ENCODE results near the gene ADGRV1. TPM values are rescaled to one million over a fixed set of nuclear protein-coding genes. Genes with fewer than 3 reads are reported as not detected.

ADGRV1 gene
- total RNA-seq, 1 experiment from 2014 or later = 6.8 TPM

DNA sequence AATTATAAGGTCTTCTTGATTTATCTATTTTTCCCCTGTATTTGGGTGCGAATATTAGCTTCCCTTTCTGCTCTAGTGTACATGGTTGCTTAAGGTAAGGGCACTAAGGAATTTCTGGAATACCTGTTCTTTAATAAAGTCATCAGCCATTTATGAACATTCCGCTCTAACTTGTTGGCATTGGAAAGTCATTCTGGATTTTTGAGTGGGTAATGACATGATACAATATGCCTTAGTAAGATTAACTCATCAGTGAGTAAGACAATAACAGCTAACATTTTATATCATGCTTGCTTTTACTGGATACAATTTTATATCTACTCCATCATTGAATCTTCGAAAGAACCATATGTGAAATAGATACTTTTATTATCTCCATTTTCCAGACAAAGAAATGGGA, 628.4 kb downstream of the ADGRV1 start:
- H3K4me1 ChIP-seq (ENCODE audit: insufficient read depth, low read length, poor library complexity, severe bottlenecking) = peaks cover 3% of the 10 kb centered on the region
- ChIA-PET POLR2A (ENCODE audit: low non-redundant PET) (no interaction called here), CTCF (no interaction called here)
- no peak for TF ChIP-seq EZH2 (IDR thresholded peaks at IDR 0.05; ENCODE audit: borderline replicate concordance, low read depth, low read length, poor library complexity, severe bottlenecking)
- TF ChIP-seq, protein P1, sequence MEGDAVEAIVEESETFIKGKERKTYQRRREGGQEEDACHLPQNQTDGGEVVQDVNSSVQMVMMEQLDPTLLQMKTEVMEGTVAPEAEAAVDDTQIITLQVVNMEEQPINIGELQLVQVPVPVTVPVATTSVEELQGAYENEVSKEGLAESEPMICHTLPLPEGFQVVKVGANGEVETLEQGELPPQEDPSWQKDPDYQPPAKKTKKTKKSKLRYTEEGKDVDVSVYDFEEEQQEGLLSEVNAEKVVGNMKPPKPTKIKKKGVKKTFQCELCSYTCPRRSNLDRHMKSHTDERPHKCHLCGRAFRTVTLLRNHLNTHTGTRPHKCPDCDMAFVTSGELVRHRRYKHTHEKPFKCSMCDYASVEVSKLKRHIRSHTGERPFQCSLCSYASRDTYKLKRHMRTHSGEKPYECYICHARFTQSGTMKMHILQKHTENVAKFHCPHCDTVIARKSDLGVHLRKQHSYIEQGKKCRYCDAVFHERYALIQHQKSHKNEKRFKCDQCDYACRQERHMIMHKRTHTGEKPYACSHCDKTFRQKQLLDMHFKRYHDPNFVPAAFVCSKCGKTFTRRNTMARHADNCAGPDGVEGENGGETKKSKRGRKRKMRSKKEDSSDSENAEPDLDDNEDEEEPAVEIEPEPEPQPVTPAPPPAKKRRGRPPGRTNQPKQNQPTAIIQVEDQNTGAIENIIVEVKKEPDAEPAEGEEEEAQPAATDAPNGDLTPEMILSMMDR (conservative IDR thresholded peaks at IDR 0.05; ENCODE audit: low read depth, low read length) = no peak
- DNase-seq (ENCODE audit: low spot score) = no peak
- BruUV-seq (replicated peaks) = no TSS peak
- H3K9me3 ChIP-seq (ENCODE audit: low read depth, low read length, poor library complexity, severe bottlenecking) = no peaks in the 10 kb centered on the region
- H3K36me3 ChIP-seq (ENCODE audit: insufficient read depth, low read length, poor library complexity, severe bottlenecking) = no peaks in the 10 kb centered on the region
- H3K27me3 ChIP-seq (replicated peaks; ENCODE audit: insufficient read depth, low read depth, low read length, poor library complexity) = no peaks in the 10 kb centered on the region
- intact Hi-C loops (cut with micrococcal nuclease; ENCODE audit: unreplicated experiment) = loop anchor here (10.0 kb wide), 1 partner anchor 198 kb away; the partner anchor contains the start of gene ARRDC3
- H3K4me3 ChIP-seq (ENCODE audit: low read depth, low read length, poor library complexity, severe bottlenecking) = no peak overlapping the region
- H3K27ac ChIP-seq (ENCODE audit: low read depth, low read length, poor library complexity, severe bottlenecking) = no peak overlapping the region

DNA sequence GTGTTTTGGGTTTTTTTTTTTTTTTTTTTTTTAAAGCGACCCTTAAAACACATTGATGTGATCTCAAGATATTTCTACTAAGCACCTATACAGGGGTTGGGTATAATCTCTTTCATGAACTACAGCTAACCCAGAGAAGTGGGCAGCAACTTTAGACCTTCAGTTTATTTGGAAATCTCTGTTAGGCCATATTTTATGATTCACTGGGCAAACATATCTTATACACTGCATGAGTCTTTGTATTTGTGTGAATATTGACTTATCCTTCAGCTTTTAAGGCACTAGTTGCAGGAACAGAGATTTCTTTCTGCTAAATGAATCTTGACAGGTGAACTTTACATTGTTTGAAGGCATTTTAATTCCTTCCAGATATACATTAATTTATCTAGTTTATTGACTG, 630.2 kb downstream of the ADGRV1 start:
- Histone ChIP-seq H3K36me3 (ENCODE audit: insufficient read depth, low read length, poor library complexity, severe bottlenecking) (no peaks in the 10 kb centered on the region), H3K4me3 (ENCODE audit: low read depth, low read length, poor library complexity, severe bottlenecking) (no peak overlapping the region), H3K27me3 (replicated peaks; ENCODE audit: insufficient read depth, low read depth, low read length, poor library complexity) (no peaks in the 10 kb centered on the region), H3K4me1 (ENCODE audit: insufficient read depth, low read length, poor library complexity, severe bottlenecking) (no peaks in the 10 kb centered on the region), H3K27ac (ENCODE audit: low read depth, low read length, poor library complexity, severe bottlenecking) (no peak overlapping the region), H3K9me3 (ENCODE audit: low read depth, low read length, poor library complexity, severe bottlenecking) (no peaks in the 10 kb centered on the region)
- ChIA-PET POLR2A (ENCODE audit: low non-redundant PET) (no interaction called here), CTCF (no interaction called here)
- TF ChIP-seq EZH2 (IDR thresholded peaks at IDR 0.05; ENCODE audit: borderline replicate concordance, low read depth, low read length, poor library complexity, severe bottlenecking) = no peak
- TF ChIP-seq, protein P1 (conservative IDR thresholded peaks at IDR 0.05; ENCODE audit: low read depth, low read length) = no peak
- DNase-seq (ENCODE audit: low spot score) = no peak
- BruUV-seq (replicated peaks) = no TSS peak
- intact Hi-C loops (cut with micrococcal nuclease; ENCODE audit: unreplicated experiment) = loop anchor here (10.0 kb wide), 1 partner anchor 196 kb away; the partner anchor contains the start of gene ARRDC3

DNA sequence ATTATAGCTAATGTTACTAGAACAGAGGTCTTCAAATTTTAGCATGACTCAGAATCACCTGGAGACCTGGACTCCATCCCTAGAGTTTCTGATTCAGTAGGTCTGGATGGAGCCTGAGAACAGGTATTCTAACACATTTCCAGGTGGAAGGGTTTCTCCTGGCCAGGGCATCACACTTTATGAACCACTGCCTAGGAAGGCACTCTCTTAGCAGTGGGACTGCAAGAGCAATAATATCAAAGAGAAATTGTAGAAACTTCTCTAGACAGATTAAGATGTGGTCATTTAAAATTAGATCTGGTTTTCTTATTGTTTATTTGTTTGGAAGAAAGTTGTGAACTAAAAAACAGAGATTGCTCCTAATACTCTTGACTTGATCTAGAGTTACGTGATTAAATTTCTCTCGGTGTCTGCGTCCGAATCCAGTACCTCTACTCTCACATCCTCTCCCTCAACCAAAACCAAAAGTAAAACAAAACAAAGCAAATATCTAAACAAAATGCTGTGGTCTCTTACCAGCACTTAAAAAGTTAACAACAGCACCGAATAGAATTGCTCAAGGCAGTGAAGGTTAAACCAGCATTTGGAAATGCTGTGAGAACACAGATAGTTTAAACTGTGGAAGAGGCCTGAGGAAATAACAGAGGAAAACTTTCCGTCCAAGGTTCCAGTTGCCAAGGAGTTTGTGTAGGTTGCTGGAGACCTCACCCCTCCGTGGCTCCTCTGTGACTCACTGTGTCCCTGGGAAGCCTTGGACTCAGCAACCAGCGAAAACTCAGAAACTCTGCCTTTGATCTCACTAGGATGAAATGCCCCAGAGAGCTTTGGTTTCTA, 631.1 kb downstream of the ADGRV1 start:
- BruUV-seq (replicated peaks) = no TSS peak
- no peaks in the 10 kb centered on the region for H3K27me3 ChIP-seq (replicated peaks; ENCODE audit: insufficient read depth, low read depth, low read length, poor library complexity)
- no peak overlapping the region for H3K4me3 ChIP-seq (ENCODE audit: low read depth, low read length, poor library complexity, severe bottlenecking)
- no peaks in the 10 kb centered on the region for H3K4me1 ChIP-seq (ENCODE audit: insufficient read depth, low read length, poor library complexity, severe bottlenecking)
- H3K9me3 ChIP-seq (ENCODE audit: low read depth, low read length, poor library complexity, severe bottlenecking) = no peaks in the 10 kb centered on the region
- ChIA-PET CTCF (no interaction called here), POLR2A (ENCODE audit: low non-redundant PET) (interaction anchor here (0.5 kb wide), 1 partner anchor 10 kb away, joined by 3 read pairs; no protein-coding TSS in a partner anchor)
- H3K27ac ChIP-seq (ENCODE audit: low read depth, low read length, poor library complexity, severe bottlenecking) = no peak overlapping the region
- H3K36me3 ChIP-seq (ENCODE audit: insufficient read depth, low read length, poor library complexity, severe bottlenecking) = no peaks in the 10 kb centered on the region
- intact Hi-C loops (cut with micrococcal nuclease; ENCODE audit: unreplicated experiment) = loop anchor here (10.0 kb wide), 1 partner anchor 195 kb away; the partner anchor contains the start of gene ARRDC3
- no peak for DNase-seq (ENCODE audit: low spot score)
- no peak for TF ChIP-seq EZH2 (IDR thresholded peaks at IDR 0.05; ENCODE audit: borderline replicate concordance, low read depth, low read length, poor library complexity, severe bottlenecking)
- TF ChIP-seq, protein P1 (conservative IDR thresholded peaks at IDR 0.05; ENCODE audit: low read depth, low read length) = no peak

Measured in A673 (cell line).